HTR-8/SVneo (cell line): ENCODE data around the gene WAPL.
"Not testable (repeated sequence)": the region's sequence is repeated elsewhere in the genome, so short reads cannot be mapped to it uniquely, and the experiment has no call there.

Experiments
- DNase-seq: peaks from one replicate; pipeline ENCODE4 v3.0.0; 2011; ENCODE audit warnings: low spot score, mixed read lengths; ENCODE audit not compliant: insufficient read length
- FAIRE-seq: peaks from 2 replicates; lab custom pipeline; 2011; peaks lifted over from hg19 to GRCh38; lab: Jason Lieb, UNC

The WAPL gene

GRCh38 chr10:86526606-86527005 lies 5.0 kb upstream of the WAPL start:
- DNase-seq (no peak), FAIRE-seq (no peak)

- not testable (repeated sequence) for DNase-seq, FAIRE-seq
Observed at GRCh38 chr10:86525713-86526112, 4.1 kb upstream of the WAPL start.

GRCh38 chr10:86524225-86524962 lies 2.8 kb upstream of the WAPL start:
- FAIRE-seq (no peak), DNase-seq (no peak)

- no peak for FAIRE-seq
Observed at GRCh38 chr10:86523348-86523747, 1.8 kb upstream of the WAPL start.

GRCh38 chr10:86522510-86522855 lies 891 bp upstream of the WAPL start:
- no peak for FAIRE-seq

More at GRCh38 chr10:86523348-86523747, 1.8 kb upstream of the WAPL start:
- DNase-seq: no peak

GRCh38 chr10:86520871-86521677 lies 518 bp downstream of the WAPL start:
- FAIRE-seq (no peak), DNase-seq (peak; percentile 62)

More at GRCh38 chr10:86522510-86522855, 891 bp upstream of the WAPL start:
- no peak for DNase-seq

GRCh38 chr10:86518781-86519180 lies 2.8 kb downstream of the WAPL start:
- FAIRE-seq (no peak), DNase-seq (no peak)

GRCh38 chr10:86512137-86512536 lies 9.5 kb downstream of the WAPL start:
- DNase-seq (no peak), FAIRE-seq (no peak)

GRCh38 chr10:86511027-86511865 lies 10.3 kb downstream of the WAPL start:
- DNase-seq: no peak
- no peak for FAIRE-seq

- FAIRE-seq: no peak
- DNase-seq: no peak
Observed at GRCh38 chr10:86509145-86509544, 12.4 kb downstream of the WAPL start.

GRCh38 chr10:86508217-86508616 lies 13.4 kb downstream of the WAPL start:
- DNase-seq: no peak
- FAIRE-seq: no peak

- no peak for DNase-seq
- FAIRE-seq: no peak
Observed at GRCh38 chr10:86506499-86506898, 15.1 kb downstream of the WAPL start.

GRCh38 chr10:86506062-86506461 lies 15.5 kb downstream of the WAPL start:
- DNase-seq: no peak
- FAIRE-seq: no peak

- FAIRE-seq (no peak), DNase-seq (no peak)
Observed at GRCh38 chr10:86504510-86504909, 17.1 kb downstream of the WAPL start.

GRCh38 chr10:86500846-86501245 lies 20.7 kb downstream of the WAPL start:
- DNase-seq (no peak), FAIRE-seq (no peak)

GRCh38 chr10:86498598-86498997 lies 23.0 kb downstream of the WAPL start:
- no peak for DNase-seq
- FAIRE-seq: no peak

- FAIRE-seq (no peak), DNase-seq (no peak)
Observed at GRCh38 chr10:86497621-86498020, 24.0 kb downstream of the WAPL start.

- no peak for DNase-seq
- no peak for FAIRE-seq
Observed at GRCh38 chr10:86489960-86490612, 31.5 kb downstream of the WAPL start.

- no peak for DNase-seq
- FAIRE-seq: no peak
Observed at GRCh38 chr10:86489071-86489810, 32.4 kb downstream of the WAPL start.
